Stimulated activated memory B cell treated with anti-CD40 and anti-IgM and Interleukin-4, amounts not matched to agents 10 μg/mL and 1 μg/mL and 100 μg/mL, for 72 hours (primary cell): Measurements from ENCODE around the gene FHOD1.

Experiments
- ATAC-seq: fragments of 150-1000 bp; cut with Tn5 transposase; 2 replicates; pipeline ENCODE4 v1.10.0; 2021
- H3K27ac Mint-ChIP-seq: one replicate; pipeline ENCODE4 v1.8.0; 2022; ENCODE audit warnings: mild to moderate bottlenecking, mixed read lengths
- H3K27me3 Mint-ChIP-seq: one replicate; pipeline ENCODE4 v1.8.0; 2022; ENCODE audit warnings: mixed read lengths
- H3K36me3 Mint-ChIP-seq: one replicate; pipeline ENCODE4 v1.8.0; 2022; ENCODE audit warnings: mixed read lengths
- H3K4me1 Mint-ChIP-seq: one replicate; pipeline ENCODE4 v1.8.0; 2022; ENCODE audit warnings: mixed read lengths
- H3K4me3 Mint-ChIP-seq: one replicate; pipeline ENCODE4 v1.8.0; 2022; ENCODE audit warnings: mild to moderate bottlenecking, moderate library complexity, mixed read lengths
- H3K9me3 Mint-ChIP-seq: one replicate; pipeline ENCODE4 v1.8.0; 2022; ENCODE audit warnings: mixed read lengths

FHOD1 gene

GRCh38 chr16:67213197-67214019 is 33.9 kb downstream of the FHOD1 start:
- no peak overlapping the region for H3K27ac Mint-ChIP-seq
- no peak for ATAC-seq
- H3K27me3 Mint-ChIP-seq = no peaks in the 10 kb centered on the region
- peaks cover 5% of the 10 kb centered on the region for H3K36me3 Mint-ChIP-seq
- no peak overlapping the region for H3K4me3 Mint-ChIP-seq
- no peaks in the 10 kb centered on the region for H3K9me3 Mint-ChIP-seq
- H3K4me1 Mint-ChIP-seq = no peaks in the 10 kb centered on the region

- Mint-ChIP-seq H3K27ac (no peak overlapping the region), H3K36me3 (peaks cover 4% of the 10 kb centered on the region), H3K27me3 (no peaks in the 10 kb centered on the region), H3K9me3 (no peaks in the 10 kb centered on the region), H3K4me3 (no peak overlapping the region), H3K4me1 (no peaks in the 10 kb centered on the region)
- no peak for ATAC-seq
Measured at GRCh38 chr16:67212766-67213165, 34.5 kb downstream of the FHOD1 start.

GRCh38 chr16:67211674-67212073 is 35.6 kb downstream of the FHOD1 start:
- H3K4me1 Mint-ChIP-seq = no peaks in the 10 kb centered on the region
- peaks cover under 1% of the 10 kb centered on the region for H3K36me3 Mint-ChIP-seq
- no peak for ATAC-seq

GRCh38 chr16:67210069-67210937 is 37.0 kb downstream of the FHOD1 start:
- no peaks in the 10 kb centered on the region for H3K9me3 Mint-ChIP-seq
- no peaks in the 10 kb centered on the region for H3K4me1 Mint-ChIP-seq
- no peaks in the 10 kb centered on the region for H3K27me3 Mint-ChIP-seq
- no peak for ATAC-seq
- peaks cover 6% of the 10 kb centered on the region for H3K36me3 Mint-ChIP-seq
- H3K4me3 Mint-ChIP-seq = no peak overlapping the region
- no peak overlapping the region for H3K27ac Mint-ChIP-seq

More at GRCh38 chr16:67211674-67212073, 35.6 kb downstream of the FHOD1 start:
- H3K4me3 Mint-ChIP-seq = no peak overlapping the region
- no peak overlapping the region for H3K27ac Mint-ChIP-seq
- H3K27me3 Mint-ChIP-seq = no peaks in the 10 kb centered on the region
- no peaks in the 10 kb centered on the region for H3K9me3 Mint-ChIP-seq

- H3K4me3 Mint-ChIP-seq = no peak overlapping the region
- no peak overlapping the region for H3K27ac Mint-ChIP-seq
- no peaks in the 10 kb centered on the region for H3K4me1 Mint-ChIP-seq
- H3K9me3 Mint-ChIP-seq = no peaks in the 10 kb centered on the region
- no peak for ATAC-seq
- no peaks in the 10 kb centered on the region for H3K27me3 Mint-ChIP-seq
- H3K36me3 Mint-ChIP-seq = peaks cover 6% of the 10 kb centered on the region
Measured at GRCh38 chr16:67209565-67209964, 37.7 kb downstream of the FHOD1 start.

- ATAC-seq = no peak
- H3K4me1 Mint-ChIP-seq = no peaks in the 10 kb centered on the region
- H3K4me3 Mint-ChIP-seq = no peak overlapping the region
- H3K27ac Mint-ChIP-seq = no peak overlapping the region
- H3K27me3 Mint-ChIP-seq = no peaks in the 10 kb centered on the region
- H3K9me3 Mint-ChIP-seq = no peaks in the 10 kb centered on the region
- peaks cover 6% of the 10 kb centered on the region for H3K36me3 Mint-ChIP-seq
Measured at GRCh38 chr16:67208154-67208896, 39.0 kb downstream of the FHOD1 start.

- Mint-ChIP-seq H3K9me3 (no peaks in the 10 kb centered on the region), H3K4me3 (no peak overlapping the region), H3K27me3 (no peaks in the 10 kb centered on the region), H3K36me3 (peaks cover 6% of the 10 kb centered on the region), H3K4me1 (no peaks in the 10 kb centered on the region), H3K27ac (peak overlapping the region; percentile 7)
- ATAC-seq = no peak
Measured at GRCh38 chr16:67207249-67208091, 39.8 kb downstream of the FHOD1 start.

GRCh38 chr16:67206838-67207248 is 40.4 kb downstream of the FHOD1 start:
- peak overlapping the region; percentile 7 for H3K27ac Mint-ChIP-seq
- H3K9me3 Mint-ChIP-seq = no peaks in the 10 kb centered on the region
- H3K4me1 Mint-ChIP-seq = no peaks in the 10 kb centered on the region
- no peak overlapping the region for H3K4me3 Mint-ChIP-seq
- H3K27me3 Mint-ChIP-seq = no peaks in the 10 kb centered on the region
- H3K36me3 Mint-ChIP-seq = peaks cover 6% of the 10 kb centered on the region
- no peak for ATAC-seq

- no peak overlapping the region for H3K4me3 Mint-ChIP-seq
- peak overlapping the region; percentile 7 for H3K27ac Mint-ChIP-seq
- H3K36me3 Mint-ChIP-seq = peaks cover 6% of the 10 kb centered on the region
Measured at GRCh38 chr16:67206129-67206837, 41.0 kb downstream of the FHOD1 start.

GRCh38 chr16:67204076-67204475 is 43.2 kb downstream of the FHOD1 start:
- no peak for ATAC-seq
- Mint-ChIP-seq H3K27me3 (no peaks in the 10 kb centered on the region), H3K9me3 (no peaks in the 10 kb centered on the region), H3K4me3 (no peak overlapping the region), H3K36me3 (peaks cover 15% of the 10 kb centered on the region), H3K27ac (no peak overlapping the region), H3K4me1 (peaks cover 7% of the 10 kb centered on the region)

More at GRCh38 chr16:67206129-67206837, 41.0 kb downstream of the FHOD1 start:
- Mint-ChIP-seq H3K4me1 (no peaks in the 10 kb centered on the region), H3K27me3 (no peaks in the 10 kb centered on the region), H3K9me3 (no peaks in the 10 kb centered on the region)
- no peak for ATAC-seq

GRCh38 chr16:67202956-67203493 is 44.3 kb downstream of the FHOD1 start:
- no peak for ATAC-seq
- H3K9me3 Mint-ChIP-seq = no peaks in the 10 kb centered on the region
- H3K36me3 Mint-ChIP-seq = peaks cover 23% of the 10 kb centered on the region
- peaks cover 14% of the 10 kb centered on the region for H3K4me1 Mint-ChIP-seq
- no peak overlapping the region for H3K27ac Mint-ChIP-seq
- no peaks in the 10 kb centered on the region for H3K27me3 Mint-ChIP-seq
- no peak overlapping the region for H3K4me3 Mint-ChIP-seq

GRCh38 chr16:67202426-67202825 is 44.9 kb downstream of the FHOD1 start:
- Mint-ChIP-seq H3K27ac (no peak overlapping the region), H3K27me3 (no peaks in the 10 kb centered on the region), H3K9me3 (no peaks in the 10 kb centered on the region), H3K4me1 (peaks cover 17% of the 10 kb centered on the region), H3K36me3 (peaks cover 28% of the 10 kb centered on the region), H3K4me3 (no peak overlapping the region)
- ATAC-seq = no peak

- Mint-ChIP-seq H3K4me3 (no peak overlapping the region), H3K4me1 (peaks cover 21% of the 10 kb centered on the region), H3K27me3 (no peaks in the 10 kb centered on the region), H3K9me3 (no peaks in the 10 kb centered on the region), H3K27ac (no peak overlapping the region), H3K36me3 (peaks cover 31% of the 10 kb centered on the region)
- no peak for ATAC-seq
Measured at GRCh38 chr16:67201411-67202345, 45.6 kb downstream of the FHOD1 start.
